Activated CD4-positive, alpha-beta T cell treated with anti-CD3 and anti-CD28 coated beads, Interleukin-10, Interleukin-2, amounts not matched to agents 100 ng/mL and 50 ng/mL, durations not matched to agents 16 hours and 8 hours (primary cell): ENCODE data around the gene TXNDC12.
A peak's percentile ranks its signal among the peaks of the same experiment; 100 is the strongest.
"Not testable (repeated sequence)": the region's sequence is repeated elsewhere in the genome, so short reads cannot be mapped to it uniquely, and the experiment has no call there.

ENCODE experiments used
- DNase-seq: peaks from one replicate; pipeline ENCODE4 v3.0.0-alpha.2; 2020

The TXNDC12 gene

DNA sequence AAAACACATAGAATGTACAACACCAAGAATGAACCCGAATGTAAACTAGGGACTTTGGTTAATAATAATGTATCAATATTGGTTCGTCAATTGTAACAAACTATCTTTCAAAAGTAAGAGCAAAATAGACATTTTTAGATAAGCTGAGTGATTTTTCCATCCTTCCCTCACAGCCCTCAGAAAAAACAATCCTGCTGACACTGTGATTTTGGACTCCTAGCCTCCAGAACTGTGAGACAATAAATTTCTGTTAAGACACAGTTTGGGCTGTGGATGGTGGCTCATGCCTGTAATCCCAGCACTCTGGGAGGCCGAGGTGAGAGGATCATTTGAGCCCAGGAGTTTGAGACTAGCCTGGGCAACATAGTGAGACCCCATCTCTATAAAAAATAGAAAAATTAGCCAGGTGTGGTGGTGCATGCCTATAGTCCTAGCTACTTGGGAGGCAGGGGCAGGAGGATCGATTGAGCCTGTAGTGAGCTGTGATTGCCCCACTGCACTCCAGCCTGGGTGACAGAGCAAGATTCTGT is 9.3 kb downstream of the TXNDC12 start:
- DNase-seq: not testable (repeated sequence)

DNA sequence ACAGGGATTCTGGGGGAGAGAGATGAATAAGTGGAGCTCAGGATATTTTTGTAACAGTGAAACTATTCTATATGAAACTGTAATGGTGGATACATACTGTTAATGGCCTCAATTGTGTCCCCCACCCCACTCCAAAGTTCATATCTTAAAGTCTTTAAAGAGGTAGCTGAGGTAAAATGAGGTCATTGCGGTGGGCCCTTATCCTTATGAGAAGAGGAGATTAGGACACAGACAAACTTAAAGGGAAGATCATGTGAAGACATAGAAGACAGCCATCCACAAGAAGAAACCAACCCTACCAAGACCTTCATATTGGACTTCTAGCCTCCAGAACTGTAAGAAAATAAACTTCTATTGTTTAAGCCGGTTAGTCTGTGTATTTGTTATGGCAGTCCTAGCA is 9.8 kb downstream of the TXNDC12 start:
- no peak for DNase-seq

GRCh38 chr1:52041551-52042185 is 13.3 kb downstream of the TXNDC12 start:
- no peak for DNase-seq

- no peak for DNase-seq
Measured at GRCh38 chr1:52037909-52038308, 17.1 kb downstream of the TXNDC12 start.

GRCh38 chr1:52037402-52037814 is 17.6 kb downstream of the TXNDC12 start:
- DNase-seq: no peak

DNA sequence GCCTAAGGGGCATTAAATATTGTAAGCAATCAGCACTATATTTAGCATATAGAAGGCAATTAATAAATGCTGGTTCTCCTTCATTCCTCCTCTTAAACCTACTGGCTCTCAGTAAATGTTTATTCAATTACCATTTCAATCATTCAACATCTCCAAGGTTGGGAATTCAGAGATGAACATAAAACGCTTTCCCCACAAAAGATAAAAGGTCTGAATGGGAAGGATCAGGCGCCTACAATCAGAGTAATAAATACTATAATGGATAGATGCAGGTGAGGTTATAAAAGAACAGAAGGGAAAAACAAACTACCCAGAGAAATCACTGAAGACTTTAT is 21.0 kb downstream of the TXNDC12 start:
- DNase-seq: no peak

DNA sequence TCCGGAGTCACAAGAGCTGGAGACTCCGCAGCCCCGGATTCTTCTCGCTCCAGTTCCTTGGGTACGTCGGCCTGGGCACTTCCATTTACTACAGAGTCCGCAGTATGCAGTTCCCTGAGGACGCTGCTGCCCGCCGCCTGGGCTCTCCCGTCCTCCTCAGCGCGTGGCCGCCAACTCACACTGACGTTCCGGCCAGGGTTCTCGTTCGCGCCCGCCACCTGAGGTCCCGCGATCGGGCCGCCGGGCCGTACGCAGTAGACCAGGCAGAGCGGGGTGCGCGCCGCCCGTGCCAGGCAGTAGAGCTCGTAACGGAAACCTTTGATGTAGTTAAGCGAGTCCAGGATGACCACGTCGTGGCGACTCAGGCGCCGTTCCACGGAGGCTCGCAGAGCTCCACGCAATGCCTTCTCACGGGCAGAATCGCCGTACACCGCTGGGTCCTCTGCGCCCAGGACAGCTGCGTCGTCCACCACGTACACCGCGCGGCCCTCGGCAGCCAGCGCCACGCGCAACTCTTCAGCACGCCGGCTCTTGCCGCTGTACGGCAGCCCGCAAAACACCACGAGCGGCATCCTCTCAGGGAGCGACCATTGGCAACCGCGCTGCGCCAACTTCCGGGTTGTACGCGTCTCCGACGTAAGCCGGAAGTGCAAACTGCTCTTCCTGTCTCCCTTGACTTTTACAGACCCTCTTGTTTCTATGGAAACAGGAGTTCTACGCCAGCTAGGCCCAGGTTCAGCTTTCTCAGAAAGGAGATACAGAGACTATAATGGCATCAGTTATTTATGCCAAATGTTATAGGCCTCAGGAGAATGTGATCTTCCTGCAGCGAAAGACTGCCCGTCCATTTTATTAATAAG is 21.6 kb downstream of the TXNDC12 start, which contains the start of gene KTI12:
KTI12 (minus strand) TSS at position 621 of the 860 bp plus-strand sequence; CDS start at position 572, 49 bp downstream.
- DNase-seq: peak; percentile 92

DNA sequence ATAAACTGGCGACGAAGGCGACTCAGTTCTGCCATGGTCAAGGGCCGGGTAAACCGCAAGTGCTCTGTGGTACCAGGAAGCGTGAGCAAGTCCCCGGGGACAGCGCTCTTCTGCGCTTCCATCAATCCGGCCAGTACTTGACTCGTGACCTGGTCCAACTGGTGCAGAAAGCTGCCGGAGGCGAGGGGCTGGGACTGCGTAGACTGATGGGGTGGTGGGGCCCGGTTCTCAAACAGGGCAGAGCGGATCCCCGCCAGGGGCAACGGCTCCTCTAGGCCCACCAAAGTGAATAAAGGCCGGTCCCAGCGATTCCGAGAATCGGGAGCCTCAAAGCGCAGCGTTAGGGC is 22.2 kb downstream of the TXNDC12 start:
- DNase-seq: peak; percentile 31

DNA sequence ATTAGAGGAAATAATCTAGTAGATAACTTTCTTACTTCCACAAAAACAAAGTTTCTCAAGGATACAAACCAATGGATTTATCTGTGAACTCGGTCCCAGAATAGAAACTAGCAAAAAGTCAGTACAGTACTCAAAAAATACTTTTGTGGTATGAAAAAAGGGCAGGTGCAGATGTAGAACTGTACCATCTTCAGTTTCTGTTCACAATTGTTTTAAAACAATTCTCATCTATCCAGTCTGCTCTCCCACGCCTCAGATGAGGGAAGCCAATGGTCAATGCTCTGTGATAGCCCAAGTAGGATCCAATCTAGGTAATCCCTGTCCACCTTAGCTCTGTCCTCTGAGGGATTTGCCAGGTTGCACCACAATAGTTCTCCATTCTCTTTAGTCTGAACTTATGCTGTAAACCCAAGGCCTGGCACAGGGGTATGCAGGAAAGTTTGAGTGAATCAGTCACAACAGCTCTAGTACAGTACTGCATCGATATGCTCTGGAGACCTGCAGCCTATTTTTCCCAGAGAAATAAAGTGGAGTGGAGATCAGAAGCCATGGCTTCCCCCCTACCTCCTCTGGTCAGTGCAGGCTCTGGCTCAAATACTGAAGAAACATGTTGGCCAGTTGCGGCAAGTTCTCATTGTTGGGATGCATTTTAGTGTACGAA is 22.7 kb downstream of the TXNDC12 start:
- DNase-seq: peak; percentile 9

DNA sequence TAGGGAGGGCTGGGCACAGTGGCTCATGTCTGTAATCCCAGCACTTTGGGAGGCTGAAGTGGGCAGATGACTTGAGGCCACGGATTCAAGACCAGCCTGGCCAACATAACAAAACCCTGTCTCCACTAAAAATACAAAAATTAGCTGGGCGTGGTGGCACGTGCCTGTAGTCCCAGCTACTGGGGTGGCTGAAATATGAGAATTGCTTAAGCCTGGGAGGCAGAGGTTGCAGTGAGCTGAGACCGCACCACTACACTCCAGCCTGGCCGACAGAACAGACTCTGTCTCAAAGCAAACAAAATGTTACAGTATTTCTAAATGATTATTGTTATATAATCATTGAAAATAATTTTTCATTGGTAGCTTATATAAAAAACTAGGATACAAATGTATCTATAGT is 26.2 kb downstream of the TXNDC12 start:
- DNase-seq: not testable (repeated sequence)

- no peak for DNase-seq
Measured at GRCh38 chr1:52028328-52028727, 26.7 kb downstream of the TXNDC12 start.

- DNase-seq: no peak
Measured at GRCh38 chr1:52026278-52026677, 28.7 kb downstream of the TXNDC12 start.

DNA sequence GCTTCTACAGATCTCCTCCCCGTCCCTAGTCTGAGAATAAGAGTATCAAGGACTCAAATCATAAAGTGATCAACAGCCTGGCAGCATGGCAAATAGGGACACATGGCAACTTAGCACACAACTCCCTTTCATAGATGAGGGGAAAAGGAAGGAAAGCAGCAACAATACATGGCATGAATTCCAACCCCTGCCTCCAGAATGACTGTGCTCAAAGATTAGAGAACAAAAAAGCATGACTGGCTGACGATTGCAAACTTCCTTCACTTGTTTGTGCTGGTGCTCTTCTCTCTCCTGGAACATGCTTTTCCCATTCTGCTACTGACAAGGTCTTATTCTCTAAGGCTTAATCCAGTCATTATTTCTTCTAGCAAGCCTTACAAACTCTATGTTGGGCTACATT is 32.9 kb downstream of the TXNDC12 start:
- DNase-seq: no peak

DNA sequence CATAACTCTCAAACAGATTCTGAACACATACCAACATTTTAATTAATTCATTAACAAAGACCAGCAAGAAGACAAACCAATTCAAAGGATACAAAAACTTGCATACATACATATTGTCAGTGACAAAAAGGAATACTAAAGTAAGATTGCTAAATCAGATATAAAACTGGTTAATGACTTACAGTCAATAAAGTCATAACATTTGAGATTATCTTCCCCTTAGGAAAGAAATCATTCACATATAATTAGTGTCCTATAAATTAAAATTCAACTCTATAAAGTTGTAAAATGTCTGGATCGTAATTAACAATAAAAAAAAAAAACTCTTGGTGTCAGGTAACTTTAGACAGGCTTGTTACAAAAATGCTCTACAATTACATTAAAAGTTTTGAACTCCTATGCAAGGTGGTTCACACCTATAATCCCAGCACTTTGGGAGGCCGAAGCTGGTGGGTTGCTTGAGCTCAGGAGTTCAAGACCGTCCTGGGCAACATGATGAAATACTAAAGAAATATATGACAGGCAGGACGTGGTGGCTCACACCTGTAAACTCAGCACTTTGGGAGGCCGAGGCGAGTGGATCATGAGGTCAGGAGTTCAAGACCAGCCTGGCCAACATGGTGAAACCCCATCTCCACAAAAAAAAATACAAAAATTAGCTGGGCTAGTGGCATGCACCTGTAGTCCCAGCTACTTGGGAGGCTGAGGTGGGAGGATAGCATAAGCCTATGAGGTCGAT is 46.8 kb downstream of the TXNDC12 start:
- DNase-seq: no peak

GRCh38 chr1:52007215-52008002 is 47.6 kb downstream of the TXNDC12 start:
- no peak for DNase-seq

DNA sequence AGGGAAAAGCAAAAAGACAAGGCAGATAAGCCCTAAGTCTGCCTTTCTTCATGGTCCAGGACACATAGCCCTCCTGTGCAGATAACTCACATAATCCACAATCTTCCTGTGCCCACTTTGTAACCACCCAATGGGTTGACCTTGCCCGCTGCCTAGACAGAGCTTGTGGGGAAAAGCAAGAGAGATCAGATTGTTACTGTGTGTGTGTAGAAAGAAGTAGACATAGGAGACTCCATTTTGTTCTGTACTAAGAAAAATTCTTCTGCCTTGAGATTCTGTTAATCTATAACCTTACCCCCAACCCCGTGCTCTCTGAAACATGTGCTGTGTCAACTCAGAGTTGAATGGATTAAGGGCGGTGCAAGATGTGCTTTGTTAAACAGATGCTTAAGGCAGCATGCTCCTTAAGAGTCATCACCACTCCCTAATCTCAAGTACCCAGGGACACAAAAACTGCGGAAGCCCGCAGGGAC is 48.9 kb downstream of the TXNDC12 start:
- not testable (repeated sequence) for DNase-seq

DNA sequence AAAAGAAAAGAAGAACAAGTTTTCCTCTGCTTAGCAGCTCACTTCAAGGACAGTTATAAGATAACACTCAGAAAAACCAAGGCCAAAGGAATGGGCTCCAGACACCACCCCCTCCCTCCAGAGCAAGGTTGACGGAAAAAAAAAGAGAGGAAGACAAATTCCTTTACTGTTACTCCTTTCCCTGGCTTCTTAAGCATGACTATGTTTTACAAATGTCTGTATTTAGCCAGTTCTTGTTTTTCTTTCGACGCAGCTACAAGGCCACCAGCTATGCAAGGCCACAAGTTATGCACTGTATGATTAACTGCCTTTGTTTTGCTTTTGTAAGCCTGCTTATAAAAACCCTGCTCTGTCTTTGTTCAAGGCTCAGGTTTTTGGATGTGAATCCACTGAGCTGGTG is 49.4 kb downstream of the TXNDC12 start:
- DNase-seq: not testable (repeated sequence)

DNA sequence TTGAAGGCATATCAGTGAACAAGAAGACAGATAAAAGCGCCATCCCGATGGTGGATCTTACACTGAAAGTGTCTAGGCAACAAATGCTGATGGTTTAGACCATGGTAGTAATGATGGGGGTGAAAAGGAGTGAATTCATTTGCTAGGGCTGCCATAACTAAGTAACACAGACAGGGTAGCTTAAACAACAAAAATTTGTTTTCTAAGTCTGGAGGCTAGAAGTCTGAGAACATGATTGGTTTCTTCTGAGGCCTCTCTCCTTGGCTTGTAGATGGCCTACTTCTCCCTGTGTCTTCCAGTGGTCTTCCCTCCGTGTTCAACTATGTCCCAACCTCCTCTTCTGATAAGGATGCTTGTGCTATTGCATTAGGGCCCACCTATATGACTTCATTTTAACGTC is 51.1 kb downstream of the TXNDC12 start:
- DNase-seq: no peak

GRCh38 chr1:52002038-52002917 is 52.7 kb downstream of the TXNDC12 start:
- DNase-seq: peak; percentile 85

DNA sequence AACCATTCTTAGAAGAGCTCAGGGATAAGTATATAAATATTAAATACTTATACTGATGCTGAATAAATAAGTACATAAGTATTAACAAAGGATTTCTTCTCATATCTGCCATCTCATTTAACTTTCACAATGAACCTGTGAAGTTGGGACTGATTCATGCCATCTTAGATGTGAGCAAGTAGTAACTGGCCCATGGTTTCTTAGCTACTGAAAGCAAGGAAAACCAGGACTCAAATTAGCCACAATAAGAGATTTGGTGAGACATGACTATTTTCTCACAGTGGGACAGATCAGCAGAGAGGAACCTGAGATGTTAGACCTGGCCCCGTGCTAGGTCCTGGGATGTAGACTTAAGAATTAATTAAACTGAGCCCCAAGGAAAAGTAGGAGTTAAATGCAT is 56.3 kb downstream of the TXNDC12 start:
- DNase-seq: no peak

- DNase-seq: no peak
Measured at GRCh38 chr1:51997974-51998382, 57.0 kb downstream of the TXNDC12 start.
